Measurements from ENCODE around the gene RPL31.

The RPL31 gene

DNA sequence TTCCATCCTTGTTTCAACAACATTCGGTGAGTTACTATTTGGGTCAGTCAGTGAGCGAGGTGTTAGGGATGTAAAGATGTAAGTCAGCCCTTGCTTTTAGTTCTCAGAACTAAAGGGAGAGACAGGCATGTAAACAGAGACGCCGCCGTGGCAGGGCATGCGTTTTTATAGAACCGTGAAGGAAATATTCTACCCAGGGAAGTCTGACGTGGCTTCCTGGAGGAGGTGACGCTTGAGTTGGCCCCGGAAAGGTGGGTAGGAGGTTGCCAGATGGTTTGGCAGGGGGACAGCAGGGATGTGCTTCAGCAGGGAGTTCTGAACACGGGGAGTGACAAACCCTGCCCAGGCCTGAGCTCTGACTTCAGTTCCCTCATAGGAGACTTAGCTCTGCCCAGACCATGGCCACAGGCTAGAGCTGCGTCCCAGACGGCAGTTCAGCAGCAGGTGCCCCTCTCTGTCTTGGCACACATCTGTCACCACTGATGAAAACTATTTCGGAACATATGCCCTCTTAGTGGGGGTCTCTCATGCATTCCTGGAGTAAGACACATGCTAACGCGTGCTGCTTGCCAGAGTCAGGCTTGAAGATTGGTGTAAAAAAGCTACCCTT lies 23.4 kb upstream of the RPL31 start:
- Histone ChIP-seq H3K4me2 (ENCODE audit: low read depth, low read length, poor library complexity, severe bottlenecking) (no peak overlapping the region), H4K20me1 (ENCODE audit: low read depth, low read length) (no peaks in the 10 kb centered on the region), H3K27ac (ENCODE audit: low read depth, low read length) (no peak overlapping the region), H3K9me2 (replicated peaks; ENCODE audit: insufficient read depth, low read length) (no peaks in the 10 kb centered on the region), H3K9me3 (ENCODE audit: insufficient read depth, low read length) (no peaks in the 10 kb centered on the region), H3K79me2 (ENCODE audit: insufficient read depth, low read length) (no peaks in the 10 kb centered on the region), H3K36me3 (ENCODE audit: low read length) (no peaks in the 10 kb centered on the region), H3F3A (ENCODE audit: insufficient read depth) (no peaks in the 10 kb centered on the region), H3K4me3 (ENCODE audit: insufficient read depth, low read length, poor library complexity, severe bottlenecking) (no peak overlapping the region), H3K27me3 (ENCODE audit: low read length) (no peaks in the 10 kb centered on the region), H3K9ac (ENCODE audit: low read length) (no peak overlapping the region), H2AFZ (ENCODE audit: low read depth, low read length, severe bottlenecking) (no peak overlapping the region)
- no peak for TF ChIP-seq EZH2phosphoT487 (conservative IDR thresholded peaks at IDR 0.05; ENCODE audit: low read length)
- no peak for TF ChIP-seq CTCF (IDR thresholded peaks at IDR 0.05; ENCODE audit: insufficient read depth, low read length, poor library complexity, severe bottlenecking)

DNA sequence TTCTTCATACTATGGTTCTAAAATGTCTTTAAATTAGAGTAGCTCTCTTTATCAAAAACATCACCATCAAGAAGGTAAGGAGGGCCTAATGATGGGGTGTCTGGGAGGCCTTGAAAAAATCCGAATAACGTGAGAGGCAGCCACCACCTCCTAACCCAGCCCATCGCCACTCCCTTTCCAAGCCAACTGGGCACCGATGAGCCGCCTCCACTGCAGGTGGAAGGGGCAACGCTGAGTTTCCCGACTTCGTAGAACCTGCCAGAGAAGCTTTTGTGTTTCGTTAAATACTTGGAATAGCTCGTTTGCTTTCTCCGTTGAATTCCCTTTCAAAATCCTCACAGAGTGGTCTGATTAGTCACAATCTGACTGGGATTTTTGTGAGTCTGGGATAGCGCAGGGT lies 22.0 kb upstream of the RPL31 start:
- no peak overlapping the region for H3K9ac ChIP-seq (ENCODE audit: low read length)
- no peaks in the 10 kb centered on the region for H3F3A ChIP-seq (ENCODE audit: insufficient read depth)
- no peaks in the 10 kb centered on the region for H3K79me2 ChIP-seq (ENCODE audit: insufficient read depth, low read length)
- no peak overlapping the region for H3K4me2 ChIP-seq (ENCODE audit: low read depth, low read length, poor library complexity, severe bottlenecking)
- TF ChIP-seq EZH2phosphoT487 (conservative IDR thresholded peaks at IDR 0.05; ENCODE audit: low read length) (no peak), CTCF (IDR thresholded peaks at IDR 0.05; ENCODE audit: insufficient read depth, low read length, poor library complexity, severe bottlenecking) (no peak)
- H3K36me3 ChIP-seq (ENCODE audit: low read length), result no peaks in the 10 kb centered on the region
- H4K20me1 ChIP-seq (ENCODE audit: low read depth, low read length), result no peaks in the 10 kb centered on the region
- no peak overlapping the region for H3K27ac ChIP-seq (ENCODE audit: low read depth, low read length)
- H3K4me3 ChIP-seq (ENCODE audit: insufficient read depth, low read length, poor library complexity, severe bottlenecking), result no peak overlapping the region
- no peak overlapping the region for H2AFZ ChIP-seq (ENCODE audit: low read depth, low read length, severe bottlenecking)
- no peaks in the 10 kb centered on the region for H3K9me2 ChIP-seq (replicated peaks; ENCODE audit: insufficient read depth, low read length)
- no peaks in the 10 kb centered on the region for H3K27me3 ChIP-seq (ENCODE audit: low read length)
- no peaks in the 10 kb centered on the region for H3K9me3 ChIP-seq (ENCODE audit: insufficient read depth, low read length)

DNA sequence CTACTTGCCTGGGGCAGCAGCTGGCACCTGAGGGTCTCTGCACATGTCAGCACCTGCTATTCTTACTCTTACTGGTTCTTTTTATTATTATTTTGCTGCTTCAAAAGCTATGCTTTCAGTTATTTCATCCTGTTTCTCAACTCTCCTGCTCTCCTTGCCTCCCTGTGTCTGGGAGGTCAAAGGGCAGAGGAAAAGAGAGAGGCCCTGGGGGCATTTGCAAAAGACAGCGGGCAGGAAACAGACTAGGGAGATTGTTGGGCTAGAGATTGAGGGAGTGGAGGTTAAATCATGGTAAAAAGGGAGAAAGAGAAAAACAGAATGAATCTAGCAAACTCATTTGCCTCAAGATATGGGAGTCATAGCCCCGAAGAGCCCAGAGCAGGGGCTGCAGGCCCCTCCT lies 21.1 kb upstream of the RPL31 start:
- Histone ChIP-seq H3K27ac (ENCODE audit: low read depth, low read length) (no peak overlapping the region), H4K20me1 (ENCODE audit: low read depth, low read length) (no peaks in the 10 kb centered on the region), H3F3A (ENCODE audit: insufficient read depth) (no peaks in the 10 kb centered on the region), H3K4me2 (ENCODE audit: low read depth, low read length, poor library complexity, severe bottlenecking) (no peak overlapping the region), H3K79me2 (ENCODE audit: insufficient read depth, low read length) (no peaks in the 10 kb centered on the region), H3K36me3 (ENCODE audit: low read length) (no peaks in the 10 kb centered on the region), H3K9ac (ENCODE audit: low read length) (no peak overlapping the region), H3K27me3 (ENCODE audit: low read length) (no peaks in the 10 kb centered on the region), H3K4me3 (ENCODE audit: insufficient read depth, low read length, poor library complexity, severe bottlenecking) (no peak overlapping the region), H3K9me2 (replicated peaks; ENCODE audit: insufficient read depth, low read length) (no peaks in the 10 kb centered on the region), H2AFZ (ENCODE audit: low read depth, low read length, severe bottlenecking) (no peak overlapping the region), H3K9me3 (ENCODE audit: insufficient read depth, low read length) (no peaks in the 10 kb centered on the region)
- TF ChIP-seq CTCF (IDR thresholded peaks at IDR 0.05; ENCODE audit: insufficient read depth, low read length, poor library complexity, severe bottlenecking) (no peak), EZH2phosphoT487 (conservative IDR thresholded peaks at IDR 0.05; ENCODE audit: low read length) (no peak)

Data from SU-DHL-6 (cell line).